Thoracic aorta (tissue), 2 donors: ENCODE data around the gene NAXD. TPM values are rescaled to one million over a fixed set of nuclear protein-coding genes. Genes with fewer than 3 reads are reported as not detected.

ENCODE experiments used
- ATAC-seq: fragments of 150-250 bp; one replicate; pipeline ENCODE4 v1.8.0; 2017; ENCODE audit warnings: low read depth; ENCODE audit not compliant: insufficient number of reproducible peaks, low FRiP score
- DNase-seq: peaks from one replicate; pipeline ENCODE4 v3.0.0-alpha.2; 2020; ENCODE audit warnings: low spot score
- H3K27ac ChIP-seq, 2 donors: fragments of 200-600 bp; sonication (generic); 1 replicate in 1 of 2; 2 replicates in 1 of 2; pipeline ENCODE4 v1.5.1; 2016; ENCODE audit warnings: mild to moderate bottlenecking in 2 of 2, moderate library complexity in 2 of 2
- H3K27me3 ChIP-seq: fragments of 200-600 bp; sonication (generic); replicated peaks from 2 replicates; pipeline ENCODE4 v1.6.0; 2016; ENCODE audit warnings: mild to moderate bottlenecking; ENCODE audit not compliant: insufficient read depth
- H3K36me3 ChIP-seq: fragments of 200-600 bp; sonication (generic); one replicate; pipeline ENCODE4 v1.5.1; 2016
- H3K4me1 ChIP-seq, 2 donors: fragments of 200-600 bp; sonication (generic); 1 replicate in 1 of 2; 2 replicates in 1 of 2; pipeline versions ENCODE4 v1.5.1 to v1.6.0; 2016; ENCODE audit warnings: low read depth in 2 of 2, mild to moderate bottlenecking in 1 of 2; ENCODE audit not compliant: control insufficient read depth in 1 of 2
- H3K4me3 ChIP-seq: fragments of 200-600 bp; sonication (generic); 2 replicates; pipeline ENCODE4 v1.5.1; 2016; ENCODE audit warnings: mild to moderate bottlenecking
- H3K9me3 ChIP-seq: fragments of 200-600 bp; sonication (generic); 2 replicates; pipeline ENCODE4 v1.5.1; 2016
- total RNA-seq, 2 donors: library from RNA; depleted of rRNA; stranded (reverse); fragments of >200 nt; gene quantifications; one replicate each; pipeline versions ENCODE4 v1.1.0 to v1.2.3, GENCODE V29; 2016
- TF ChIP-seq, protein P1 (sequence below): fragments of 200-600 bp; sonication (generic); IDR thresholded peaks from one replicate; pipeline ENCODE4 v1.5.1; 2019; ENCODE audit warnings: antibody characterized with exemption

NAXD gene
- total RNA-seq, 2 donors from 2014 or later = 24.9 to 31.4 TPM

DNA sequence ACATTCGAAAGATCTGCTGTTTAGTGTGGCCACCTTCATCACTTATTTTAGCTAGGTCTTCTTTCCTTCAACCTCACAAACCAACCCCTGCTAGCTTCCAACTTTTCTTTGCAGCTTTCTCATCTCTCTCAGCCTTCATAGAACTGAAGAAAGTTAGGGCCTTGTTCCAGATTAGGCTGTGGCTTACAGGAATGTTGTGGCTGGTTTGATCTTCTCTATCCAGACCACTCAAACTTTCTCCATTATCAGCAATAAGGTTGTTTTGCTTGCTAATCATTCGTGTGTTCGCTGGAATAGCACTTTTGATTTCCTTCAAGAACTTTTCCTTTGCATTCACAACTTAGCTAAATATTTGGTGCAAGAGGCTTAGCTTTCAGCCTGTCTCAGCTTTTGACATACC is 45.9 kb downstream of the NAXD start:
- Histone ChIP-seq H3K4me3 (no peak overlapping the region), H3K27me3 (no peaks in the 10 kb centered on the region), H3K4me1 (no peaks in the 10 kb centered on the region), H3K27ac (no peak overlapping the region), H3K36me3 (peaks cover 47% of the 10 kb centered on the region), H3K9me3 (no peaks in the 10 kb centered on the region)
- no peak for ATAC-seq
- no peak for DNase-seq
- TF ChIP-seq, protein P1, sequence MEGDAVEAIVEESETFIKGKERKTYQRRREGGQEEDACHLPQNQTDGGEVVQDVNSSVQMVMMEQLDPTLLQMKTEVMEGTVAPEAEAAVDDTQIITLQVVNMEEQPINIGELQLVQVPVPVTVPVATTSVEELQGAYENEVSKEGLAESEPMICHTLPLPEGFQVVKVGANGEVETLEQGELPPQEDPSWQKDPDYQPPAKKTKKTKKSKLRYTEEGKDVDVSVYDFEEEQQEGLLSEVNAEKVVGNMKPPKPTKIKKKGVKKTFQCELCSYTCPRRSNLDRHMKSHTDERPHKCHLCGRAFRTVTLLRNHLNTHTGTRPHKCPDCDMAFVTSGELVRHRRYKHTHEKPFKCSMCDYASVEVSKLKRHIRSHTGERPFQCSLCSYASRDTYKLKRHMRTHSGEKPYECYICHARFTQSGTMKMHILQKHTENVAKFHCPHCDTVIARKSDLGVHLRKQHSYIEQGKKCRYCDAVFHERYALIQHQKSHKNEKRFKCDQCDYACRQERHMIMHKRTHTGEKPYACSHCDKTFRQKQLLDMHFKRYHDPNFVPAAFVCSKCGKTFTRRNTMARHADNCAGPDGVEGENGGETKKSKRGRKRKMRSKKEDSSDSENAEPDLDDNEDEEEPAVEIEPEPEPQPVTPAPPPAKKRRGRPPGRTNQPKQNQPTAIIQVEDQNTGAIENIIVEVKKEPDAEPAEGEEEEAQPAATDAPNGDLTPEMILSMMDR = no peak

DNA sequence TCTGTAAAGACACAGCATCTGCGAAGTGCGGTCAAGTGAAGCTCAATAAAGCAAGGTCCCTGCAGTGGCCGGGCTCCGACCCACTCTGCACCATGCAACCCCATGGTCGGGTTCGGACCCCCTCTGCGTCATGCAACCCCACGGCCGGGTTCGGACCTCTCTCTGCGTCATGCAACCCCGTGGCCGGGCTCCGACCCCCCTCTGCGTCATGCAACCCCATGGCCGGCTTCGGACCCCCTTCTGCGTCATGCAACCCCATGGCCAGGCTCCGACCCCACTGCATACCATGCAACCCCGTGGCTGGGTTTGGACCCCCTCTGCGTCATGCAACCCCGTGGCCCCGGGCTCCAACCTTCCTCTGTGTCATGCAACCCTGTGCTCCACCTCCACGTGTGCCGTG is 46.7 kb downstream of the NAXD start:
- H3K27ac ChIP-seq = no peak overlapping the region
- no peaks in the 10 kb centered on the region for H3K4me1 ChIP-seq
- DNase-seq (no peak), ATAC-seq (no peak)
- no peak overlapping the region for H3K4me3 ChIP-seq
- TF ChIP-seq, protein P1 = no peak
- peaks cover 49% of the 10 kb centered on the region for H3K36me3 ChIP-seq
- H3K9me3 ChIP-seq = no peaks in the 10 kb centered on the region
- H3K27me3 ChIP-seq = no peaks in the 10 kb centered on the region

DNA sequence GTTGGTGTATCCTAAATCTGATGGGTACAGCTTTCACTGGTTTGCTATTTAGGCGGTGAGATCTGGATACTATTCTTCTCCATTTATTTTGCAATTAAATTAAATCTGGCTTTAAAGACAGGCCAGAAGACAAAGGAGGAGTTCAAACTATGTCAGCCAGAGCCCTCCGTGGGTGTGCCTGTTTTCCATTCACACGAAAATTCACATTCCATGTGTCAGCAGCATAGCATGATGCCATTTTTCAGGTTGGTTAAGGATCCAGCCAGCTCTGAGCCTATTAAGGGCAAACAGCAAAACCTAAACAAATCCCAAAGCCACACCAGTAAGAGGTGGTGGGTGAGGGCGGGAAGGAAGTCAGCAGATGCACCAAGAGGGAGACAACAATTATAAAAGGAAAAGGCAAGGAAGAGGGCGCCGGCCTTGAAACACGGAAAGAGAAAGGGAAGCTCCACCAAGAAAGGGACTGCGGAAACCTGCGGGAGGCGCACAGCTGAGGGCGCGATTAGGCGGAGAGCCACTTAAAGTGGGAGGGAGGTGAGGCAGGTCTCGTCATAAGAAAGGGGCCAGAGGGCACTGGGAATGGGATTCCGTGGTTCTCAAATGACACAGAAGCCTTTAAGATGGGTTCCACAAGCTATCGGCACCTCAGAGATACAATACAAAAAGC is 47.6 kb downstream of the NAXD start:
- Histone ChIP-seq H3K9me3 (no peaks in the 10 kb centered on the region), H3K27me3 (no peaks in the 10 kb centered on the region), H3K4me1 (no peaks in the 10 kb centered on the region), H3K4me3 (no peak overlapping the region), H3K27ac (no peak overlapping the region), H3K36me3 (peaks cover 49% of the 10 kb centered on the region)
- no peak for DNase-seq
- ATAC-seq = no peak
- TF ChIP-seq, protein P1 = no peak

DNA sequence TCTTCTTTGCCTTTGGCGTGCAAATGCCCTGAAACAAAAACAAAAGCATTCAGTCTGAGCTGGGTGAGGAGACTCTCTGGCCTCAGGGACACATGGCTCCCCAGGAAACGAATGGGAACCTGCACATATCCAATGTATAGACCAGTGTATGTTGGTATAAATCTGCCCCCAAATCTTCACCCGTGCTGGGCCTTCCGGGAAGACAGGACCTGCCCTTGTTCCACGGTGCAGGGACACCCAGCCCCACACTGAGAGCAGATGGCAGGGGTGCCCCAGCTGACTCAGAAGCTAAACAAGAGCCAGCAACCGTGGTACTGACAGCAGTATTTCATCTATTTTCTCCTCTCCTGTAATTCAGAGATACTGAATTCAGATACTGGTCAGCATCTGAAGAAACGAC is 48.1 kb downstream of the NAXD start:
- ATAC-seq = no peak

DNA sequence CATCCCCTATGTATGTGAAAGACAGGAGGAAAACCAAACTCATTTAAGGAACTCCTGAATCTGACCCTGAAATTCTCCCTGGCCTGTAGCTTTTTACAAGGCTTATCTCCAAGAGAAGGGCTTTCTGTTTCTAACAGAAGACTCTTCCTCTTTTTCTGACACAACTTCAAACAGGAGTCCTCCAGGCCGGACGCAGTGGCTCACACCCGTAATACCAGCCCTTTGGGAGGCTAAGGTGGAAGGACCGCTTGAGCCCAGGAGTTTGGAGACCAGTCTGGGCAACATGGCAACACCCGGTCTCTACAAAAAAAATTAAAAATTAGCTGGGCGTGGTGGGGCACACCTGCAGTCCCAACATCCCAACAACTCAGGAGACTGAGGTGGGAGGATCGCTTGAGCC is 48.7 kb downstream of the NAXD start:
- Histone ChIP-seq H3K27me3 (no peaks in the 10 kb centered on the region), H3K9me3 (no peaks in the 10 kb centered on the region), H3K4me1 (no peaks in the 10 kb centered on the region), H3K36me3 (peaks cover 51% of the 10 kb centered on the region), H3K4me3 (no peak overlapping the region), H3K27ac (no peak overlapping the region)
- no peak for ATAC-seq
- DNase-seq = no peak
- TF ChIP-seq, protein P1 = no peak

More for the DNA sequence above, 48.1 kb downstream of the NAXD start:
- H3K4me1 ChIP-seq = no peaks in the 10 kb centered on the region
- DNase-seq = no peak
- no peaks in the 10 kb centered on the region for H3K9me3 ChIP-seq
- no peaks in the 10 kb centered on the region for H3K27me3 ChIP-seq
- no peak overlapping the region for H3K27ac ChIP-seq
- H3K36me3 ChIP-seq = peaks cover 49% of the 10 kb centered on the region
- no peak overlapping the region for H3K4me3 ChIP-seq
- TF ChIP-seq, protein P1 = no peak
